NB4 (cell line): ENCODE measurements around the gene TBX21.
"Not testable (repeated sequence)": the region's sequence is repeated elsewhere in the genome, so short reads cannot be mapped to it uniquely, and the experiment has no call there.

ENCODE experiments used
- CTCF ChIP-seq: IDR thresholded peaks from one replicate; pipeline ENCODE4 v1.5.1; 2012; ENCODE audit warnings: low read depth, low read length
- MAX ChIP-seq: IDR thresholded peaks from 2 replicates; pipeline ENCODE4 v1.6.1; 2011; ENCODE audit warnings: low read depth, low read length
- MYC ChIP-seq: IDR thresholded peaks from 2 replicates; pipeline ENCODE4 v1.6.1; 2011; ENCODE audit warnings: low read depth, low read length
- POLR2A ChIP-seq: IDR thresholded peaks from 2 replicates; pipeline ENCODE4 v1.6.1; 2011; ENCODE audit warnings: mild to moderate bottlenecking; ENCODE audit not compliant: insufficient read length; ENCODE audit errors: extremely low read depth

- TF ChIP-seq CTCF, MAX, POLR2A, MYC: not testable (repeated sequence)
Measured at GRCh38 chr17:47739945-47740344, 6.9 kb downstream of the TBX21 start.
